ENCODE measurements around the gene MACROD2. TPM values are rescaled to one million over a fixed set of nuclear protein-coding genes. Genes with fewer than 3 reads are reported as not detected.

Gene MACROD2
- total RNA-seq, 4 donors from 2014 or later: 12.6 to 60.3 (median 18.9) TPM

- Histone ChIP-seq H3K4me3 (no peak overlapping the region), H3K9me3 (no peaks in the 10 kb centered on the region), H3K27me3 (no peaks in the 10 kb centered on the region), H3K36me3 (no peaks in the 10 kb centered on the region), H3K27ac (no peak overlapping the region), H3K4me1 (no peaks in the 10 kb centered on the region)
- DNase-seq (ENCODE audit: low spot score in 2 of 2): no peak
- no peak for TF ChIP-seq POLR2AphosphoS5 (IDR thresholded peaks at IDR 0.05)
- no peak for TF ChIP-seq CTCF (IDR thresholded peaks at IDR 0.05)
- TF ChIP-seq POLR2A (IDR thresholded peaks at IDR 0.05): no peak
- no peak for TF ChIP-seq EP300 (IDR thresholded peaks at IDR 0.05)
- WGBS: 59% methylated on average over 2 of the region's 2 CpGs
Observed at GRCh38 chr20:14570811-14571210, 575.5 kb downstream of the MACROD2 start.

- DNase-seq (ENCODE audit: low spot score in 2 of 2): no peak
- H3K4me1 ChIP-seq: no peaks in the 10 kb centered on the region
- TF ChIP-seq POLR2AphosphoS5 (IDR thresholded peaks at IDR 0.05) (no peak), EP300 (IDR thresholded peaks at IDR 0.05) (no peak), POLR2A (IDR thresholded peaks at IDR 0.05) (no peak), CTCF (IDR thresholded peaks at IDR 0.05) (no peak)
- no peaks in the 10 kb centered on the region for H3K36me3 ChIP-seq
- H3K4me3 ChIP-seq: no peak overlapping the region
- no peaks in the 10 kb centered on the region for H3K9me3 ChIP-seq
- H3K27ac ChIP-seq: no peak overlapping the region
- no peaks in the 10 kb centered on the region for H3K27me3 ChIP-seq
- 89% methylated on average over 3 of the region's 3 CpGs for WGBS
Observed at GRCh38 chr20:14573676-14574075, 578.4 kb downstream of the MACROD2 start.

GRCh38 chr20:14576196-14576877 lies 581.0 kb downstream of the MACROD2 start:
- DNase-seq (ENCODE audit: low spot score in 2 of 2): no peak
- WGBS: 72% methylated on average over 3 of the region's 3 CpGs
- Histone ChIP-seq H3K36me3 (no peaks in the 10 kb centered on the region), H3K27me3 (no peaks in the 10 kb centered on the region), H3K9me3 (no peaks in the 10 kb centered on the region), H3K4me3 (no peak overlapping the region), H3K4me1 (no peaks in the 10 kb centered on the region), H3K27ac (no peak overlapping the region)
- TF ChIP-seq CTCF (IDR thresholded peaks at IDR 0.05): no peak
- no peak for TF ChIP-seq POLR2A (IDR thresholded peaks at IDR 0.05)
- no peak for TF ChIP-seq EP300 (IDR thresholded peaks at IDR 0.05)
- no peak for TF ChIP-seq POLR2AphosphoS5 (IDR thresholded peaks at IDR 0.05)

GRCh38 chr20:14580418-14581074 lies 585.2 kb downstream of the MACROD2 start:
- Histone ChIP-seq H3K27me3 (no peaks in the 10 kb centered on the region), H3K4me1 (no peaks in the 10 kb centered on the region), H3K9me3 (no peaks in the 10 kb centered on the region), H3K4me3 (no peak overlapping the region), H3K27ac (no peak overlapping the region), H3K36me3 (no peaks in the 10 kb centered on the region)
- TF ChIP-seq POLR2A (IDR thresholded peaks at IDR 0.05) (no peak), POLR2AphosphoS5 (IDR thresholded peaks at IDR 0.05) (no peak), CTCF (IDR thresholded peaks at IDR 0.05) (no peak), EP300 (IDR thresholded peaks at IDR 0.05) (no peak)
- 77% methylated on average over 4 of the region's 4 CpGs for WGBS
- no peak for DNase-seq (ENCODE audit: low spot score in 2 of 2)

- TF ChIP-seq EP300 (IDR thresholded peaks at IDR 0.05): no peak
- TF ChIP-seq POLR2A (IDR thresholded peaks at IDR 0.05): no peak
- no peak for TF ChIP-seq CTCF (IDR thresholded peaks at IDR 0.05)
- TF ChIP-seq POLR2AphosphoS5 (IDR thresholded peaks at IDR 0.05): no peak
- no peaks in the 10 kb centered on the region for H3K4me1 ChIP-seq
- no peaks in the 10 kb centered on the region for H3K36me3 ChIP-seq
- DNase-seq (ENCODE audit: low spot score in 2 of 2): no peak
- no peak overlapping the region for H3K4me3 ChIP-seq
- H3K27ac ChIP-seq: no peak overlapping the region
- H3K9me3 ChIP-seq: no peaks in the 10 kb centered on the region
- WGBS: 80% methylated on average over 3 of the region's 3 CpGs
- H3K27me3 ChIP-seq: no peaks in the 10 kb centered on the region
Observed at GRCh38 chr20:14581731-14582130, 586.4 kb downstream of the MACROD2 start.

Measured in suprapubic skin (tissue), 4 donors.